ENCODE data around the gene AGPAT1.

The AGPAT1 gene

DNA sequence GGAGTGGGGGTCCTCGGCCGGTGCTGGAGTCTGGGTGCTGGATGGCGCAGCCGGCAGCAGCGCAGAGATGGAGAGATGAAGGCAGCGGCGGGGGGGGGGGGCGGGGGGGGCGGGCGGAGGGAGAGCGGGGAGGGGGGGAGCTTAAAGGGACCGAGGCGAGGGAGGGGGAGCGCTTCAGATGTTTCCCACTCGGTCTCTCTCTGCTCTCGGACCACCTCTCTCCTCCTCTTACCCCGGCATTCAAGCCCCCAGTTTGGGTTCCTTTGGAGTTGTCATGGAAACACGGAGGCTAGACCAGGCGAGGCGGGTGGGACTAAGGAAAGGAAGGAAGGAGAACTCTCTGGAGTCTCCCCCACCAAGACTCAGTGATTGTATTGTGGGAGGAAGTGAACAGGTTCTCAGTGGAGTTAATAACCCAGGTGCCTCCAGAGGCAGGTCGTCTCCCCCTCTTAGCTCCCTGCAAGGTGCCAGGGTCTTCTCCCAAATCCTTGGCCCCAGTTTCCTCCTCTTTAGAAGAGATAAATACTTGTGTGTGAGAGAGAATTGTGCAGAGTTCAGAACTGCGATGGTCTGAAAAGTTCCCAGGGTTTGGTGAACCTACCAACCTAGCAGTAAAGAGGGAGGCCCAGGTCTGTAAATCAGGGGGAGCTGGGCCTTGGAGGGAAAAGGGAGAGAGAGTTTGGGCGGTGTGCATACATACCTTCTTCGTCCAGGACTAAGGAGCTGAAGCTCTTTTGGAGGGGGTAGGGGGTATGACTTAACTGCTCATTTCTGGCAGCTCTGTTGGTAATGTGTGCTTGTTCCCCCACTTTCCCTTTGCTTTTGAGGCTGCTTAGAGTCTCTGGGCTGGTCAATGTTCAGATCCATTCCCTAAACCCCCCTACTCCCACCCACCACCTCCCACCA lies 23.8 kb downstream of the AGPAT1 start, which contains the start of gene PRRT1:
Gene PRRT1 (minus strand): TSS at position 77 of the 906 bp plus-strand sequence. CDS start 112 bp downstream, outside the sequence.
- no peak for DNase-seq (ENCODE audit: low read depth)
- H3K4me3 ChIP-seq (ENCODE audit: control insufficient read depth, low read depth, low read length) = peak within 1 kb of the TSS; percentile 80
- TF ChIP-seq, protein P1, sequence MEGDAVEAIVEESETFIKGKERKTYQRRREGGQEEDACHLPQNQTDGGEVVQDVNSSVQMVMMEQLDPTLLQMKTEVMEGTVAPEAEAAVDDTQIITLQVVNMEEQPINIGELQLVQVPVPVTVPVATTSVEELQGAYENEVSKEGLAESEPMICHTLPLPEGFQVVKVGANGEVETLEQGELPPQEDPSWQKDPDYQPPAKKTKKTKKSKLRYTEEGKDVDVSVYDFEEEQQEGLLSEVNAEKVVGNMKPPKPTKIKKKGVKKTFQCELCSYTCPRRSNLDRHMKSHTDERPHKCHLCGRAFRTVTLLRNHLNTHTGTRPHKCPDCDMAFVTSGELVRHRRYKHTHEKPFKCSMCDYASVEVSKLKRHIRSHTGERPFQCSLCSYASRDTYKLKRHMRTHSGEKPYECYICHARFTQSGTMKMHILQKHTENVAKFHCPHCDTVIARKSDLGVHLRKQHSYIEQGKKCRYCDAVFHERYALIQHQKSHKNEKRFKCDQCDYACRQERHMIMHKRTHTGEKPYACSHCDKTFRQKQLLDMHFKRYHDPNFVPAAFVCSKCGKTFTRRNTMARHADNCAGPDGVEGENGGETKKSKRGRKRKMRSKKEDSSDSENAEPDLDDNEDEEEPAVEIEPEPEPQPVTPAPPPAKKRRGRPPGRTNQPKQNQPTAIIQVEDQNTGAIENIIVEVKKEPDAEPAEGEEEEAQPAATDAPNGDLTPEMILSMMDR (IDR thresholded peaks at IDR 0.05; ENCODE audit: control insufficient read depth, insufficient read depth, low read depth, low read length, missing control alignments) = no peak

DNA sequence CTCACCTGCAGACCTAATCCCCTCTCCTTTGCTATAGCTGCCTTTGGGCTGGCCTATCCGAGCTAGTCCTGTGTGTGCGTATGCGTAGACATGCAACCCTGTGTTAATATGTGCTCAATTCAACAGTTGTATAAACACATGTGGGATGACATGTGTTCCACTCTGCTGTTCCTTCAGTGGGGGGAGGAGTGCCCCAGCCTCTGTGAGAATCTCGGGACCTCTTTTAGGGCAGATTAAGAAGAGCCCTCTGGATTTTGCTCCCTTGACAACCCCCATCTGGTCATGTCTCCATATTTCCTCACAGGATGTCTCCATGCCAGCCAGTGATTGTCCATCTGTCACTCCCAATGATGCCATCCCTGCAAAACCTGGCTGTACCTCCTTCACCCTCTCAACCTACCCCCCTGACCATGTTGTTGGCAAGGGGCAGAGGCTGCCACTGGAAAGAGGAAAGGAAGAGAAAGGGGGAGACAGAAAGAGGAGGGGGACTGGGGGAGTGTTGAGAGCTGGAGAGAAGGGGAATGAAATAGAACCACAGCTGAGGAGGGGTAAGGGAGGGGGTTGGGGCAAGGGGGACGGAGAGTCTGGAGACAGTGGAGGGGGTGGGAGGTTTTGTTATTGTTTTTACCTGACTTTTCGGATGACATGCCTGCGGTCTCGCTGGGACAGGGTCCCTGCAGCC lies 24.6 kb downstream of the AGPAT1 start:
- H3K4me3 ChIP-seq (ENCODE audit: control insufficient read depth, low read depth, low read length) = peak overlapping the region; percentile 37
- no peak for DNase-seq (ENCODE audit: low read depth)
- TF ChIP-seq, protein P1 (IDR thresholded peaks at IDR 0.05; ENCODE audit: control insufficient read depth, insufficient read depth, low read depth, low read length, missing control alignments) = no peak

DNA sequence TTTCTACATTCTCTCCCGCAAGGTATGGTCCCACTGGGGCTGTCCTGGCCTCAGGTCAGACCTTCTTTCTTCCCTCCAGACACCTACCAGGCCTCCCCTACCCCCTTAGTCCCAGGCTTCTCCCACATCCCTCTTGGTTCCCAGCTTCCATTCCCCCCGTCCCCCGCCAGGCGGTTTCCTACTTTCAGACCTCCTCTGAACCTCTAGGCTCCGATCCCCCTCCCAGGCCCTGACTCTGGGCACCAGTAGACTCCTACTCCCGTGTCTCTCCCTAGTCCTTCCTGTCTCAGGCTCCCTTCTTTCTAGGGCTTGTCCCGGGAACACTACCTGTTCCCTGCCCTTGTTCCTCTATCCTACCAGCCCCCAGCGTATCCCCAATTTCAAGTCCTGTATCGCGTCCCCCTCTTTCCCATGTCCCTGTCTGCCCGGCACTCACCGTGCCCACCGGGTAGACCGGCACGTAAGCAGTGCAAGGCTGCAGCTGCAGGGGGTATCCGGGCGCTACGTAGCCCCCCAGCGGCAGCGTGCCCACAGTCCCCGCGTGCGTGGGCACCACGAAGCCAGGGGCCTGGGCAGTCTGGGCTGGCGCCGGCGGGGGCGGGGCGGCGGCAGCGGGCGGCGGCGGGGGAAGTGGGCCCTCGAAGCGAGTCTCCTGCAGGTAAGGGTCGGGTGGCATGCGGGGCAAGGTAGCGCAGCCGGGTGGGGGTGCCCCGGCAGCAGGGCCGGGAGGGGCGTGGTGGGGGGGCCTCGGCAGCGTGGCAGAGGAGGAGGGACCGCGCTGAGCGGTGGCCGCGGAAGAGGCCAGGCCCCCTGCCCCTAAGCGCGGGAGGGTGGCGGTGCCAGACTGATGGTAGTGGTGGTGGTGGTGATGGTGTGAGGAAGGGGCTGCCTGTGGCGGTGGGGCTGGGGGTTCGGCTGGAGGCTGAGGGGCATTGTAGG lies 25.7 kb downstream of the AGPAT1 start:
- H3K4me3 ChIP-seq (ENCODE audit: control insufficient read depth, low read depth, low read length) = no peak overlapping the region
- TF ChIP-seq, protein P1 (IDR thresholded peaks at IDR 0.05; ENCODE audit: control insufficient read depth, insufficient read depth, low read depth, low read length, missing control alignments) = no peak
- DNase-seq (ENCODE audit: low read depth) = no peak

DNA sequence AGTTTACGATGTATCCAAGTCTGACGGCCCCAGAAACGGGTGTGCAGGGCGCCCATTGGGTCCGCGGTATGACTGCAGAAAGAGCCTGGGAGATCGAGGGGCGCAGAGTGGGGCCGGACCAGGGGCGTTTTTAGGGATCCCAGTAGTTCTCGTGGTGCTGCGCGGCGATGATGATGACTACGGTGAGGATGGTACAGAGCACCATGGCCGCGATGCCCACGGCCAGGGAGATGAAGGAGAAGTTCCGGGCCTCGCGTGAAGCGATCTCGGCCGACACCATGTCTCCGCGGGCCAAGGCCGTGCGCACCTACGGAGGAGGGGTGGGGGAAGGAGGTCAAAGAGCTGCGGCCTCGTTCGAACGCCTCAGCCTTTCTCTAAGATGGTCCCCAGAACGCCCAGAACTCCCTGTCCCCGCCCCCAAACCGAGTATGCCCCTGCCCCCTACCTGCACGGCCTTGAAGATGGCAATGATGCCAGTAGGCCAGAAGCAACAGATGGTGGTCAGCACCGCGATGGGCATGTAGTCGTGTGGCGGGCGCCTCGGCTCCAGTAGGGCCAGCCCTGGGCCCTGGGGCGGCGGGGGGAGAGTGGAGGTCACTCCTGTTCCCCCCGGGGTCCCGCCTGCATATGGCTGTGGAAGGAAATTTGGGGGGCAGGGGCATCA lies 26.7 kb downstream of the AGPAT1 start:
- no peak overlapping the region for H3K4me3 ChIP-seq (ENCODE audit: control insufficient read depth, low read depth, low read length)
- no peak for DNase-seq (ENCODE audit: low read depth)
- TF ChIP-seq, protein P1 (IDR thresholded peaks at IDR 0.05; ENCODE audit: control insufficient read depth, insufficient read depth, low read depth, low read length, missing control alignments) = no peak

DNA sequence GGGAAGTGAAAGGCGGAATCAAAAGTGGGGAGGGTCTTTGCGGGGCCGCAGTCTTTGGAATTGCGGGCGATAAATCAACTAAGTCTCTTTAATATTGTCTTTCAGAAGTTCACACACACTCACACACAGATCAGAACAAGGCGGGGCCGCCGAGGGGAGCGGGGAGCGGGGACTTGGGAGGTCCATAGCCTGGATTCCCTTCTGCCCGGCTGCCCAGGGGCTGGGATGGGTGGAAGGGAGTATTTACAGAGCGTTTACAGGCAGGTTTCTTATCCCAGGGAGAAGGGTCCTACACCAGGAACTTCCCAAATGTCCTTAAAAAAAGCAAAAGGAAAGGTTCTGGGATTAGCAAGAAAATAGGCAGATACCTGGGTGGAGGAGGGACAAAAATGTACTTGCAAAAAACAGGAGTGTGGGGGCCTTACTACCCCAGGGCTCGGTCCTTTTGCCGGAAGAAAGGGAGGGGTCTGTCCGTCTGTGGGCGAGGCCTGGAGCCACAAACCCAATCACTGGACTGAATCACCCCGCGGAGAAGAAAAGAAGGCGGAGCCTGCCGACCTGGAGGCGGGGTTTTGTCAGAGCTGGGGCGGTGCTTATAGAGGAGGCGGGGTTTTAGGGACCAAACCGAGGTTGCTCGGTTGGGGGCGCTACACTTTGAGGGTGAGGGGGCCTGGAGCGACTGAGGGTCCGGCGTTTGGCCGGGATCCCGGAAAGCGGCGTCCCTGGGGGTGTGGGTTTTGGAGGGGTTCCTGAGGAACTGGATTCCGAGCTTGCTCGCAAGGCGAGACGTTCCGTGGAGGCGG lies 27.4 kb downstream of the AGPAT1 start:
- no peak overlapping the region for H3K4me3 ChIP-seq (ENCODE audit: control insufficient read depth, low read depth, low read length)
- TF ChIP-seq, protein P1 (IDR thresholded peaks at IDR 0.05; ENCODE audit: control insufficient read depth, insufficient read depth, low read depth, low read length, missing control alignments) = no peak
- no peak for DNase-seq (ENCODE audit: low read depth)
